Measurements from ENCODE around the gene ERI3.

Gene ERI3

GRCh38 chr1:44297695-44298400 lies 57.2 kb downstream of the ERI3 start:
- Histone ChIP-seq H3K36me3 (ENCODE audit: control insufficient read depth in 2 of 2, insufficient read depth in 2 of 2, low read length in 2 of 2) (peaks cover 20 to 34% of the 10 kb centered on the region in 2 donors), H3K4me3 (ENCODE audit: low read length in 2 of 2) (no peak overlapping the region), H3K27ac (ENCODE audit: low read length) (no peak overlapping the region), H3K9me3 (ENCODE audit: control insufficient read depth in 2 of 2, low read length in 2 of 2) (no peaks in the 10 kb centered on the region), H3K27me3 (ENCODE audit: control insufficient read depth in 1 of 2, insufficient read depth in 2 of 2, low read length in 2 of 2) (no peaks in the 10 kb centered on the region), H3K4me1 (ENCODE audit: control insufficient read depth, insufficient read depth, low read length) (peaks cover 7% of the 10 kb centered on the region), H3K9ac (ENCODE audit: low read length in 2 of 2) (no peak overlapping the region)

GRCh38 chr1:44296806-44297205 lies 58.3 kb downstream of the ERI3 start:
- H3K4me1 ChIP-seq (ENCODE audit: control insufficient read depth, insufficient read depth, low read length), result peaks cover 7% of the 10 kb centered on the region
- no peak overlapping the region for H3K27ac ChIP-seq (ENCODE audit: low read length)
- H3K9ac ChIP-seq (ENCODE audit: low read length in 2 of 2), result no peak overlapping the region
- peaks cover 16 to 28% of the 10 kb centered on the region in 2 donors for H3K36me3 ChIP-seq (ENCODE audit: control insufficient read depth in 2 of 2, insufficient read depth in 2 of 2, low read length in 2 of 2)
- no peak overlapping the region for H3K4me3 ChIP-seq (ENCODE audit: low read length in 2 of 2)
- no peaks in the 10 kb centered on the region for H3K9me3 ChIP-seq (ENCODE audit: control insufficient read depth in 2 of 2, low read length in 2 of 2)
- H3K27me3 ChIP-seq (ENCODE audit: control insufficient read depth in 1 of 2, insufficient read depth in 2 of 2, low read length in 2 of 2), result no peaks in the 10 kb centered on the region

- no peaks in the 10 kb centered on the region for H3K9me3 ChIP-seq (ENCODE audit: control insufficient read depth in 2 of 2, low read length in 2 of 2)
- no peak overlapping the region for H3K27ac ChIP-seq (ENCODE audit: low read length)
- H3K4me3 ChIP-seq (ENCODE audit: low read length in 2 of 2), result no peak overlapping the region
- H3K27me3 ChIP-seq (ENCODE audit: control insufficient read depth in 1 of 2, insufficient read depth in 2 of 2, low read length in 2 of 2), result no peaks in the 10 kb centered on the region
- peaks cover 7% of the 10 kb centered on the region for H3K4me1 ChIP-seq (ENCODE audit: control insufficient read depth, insufficient read depth, low read length)
- peaks cover 16 to 27% of the 10 kb centered on the region in 2 donors for H3K36me3 ChIP-seq (ENCODE audit: control insufficient read depth in 2 of 2, insufficient read depth in 2 of 2, low read length in 2 of 2)
- no peak overlapping the region for H3K9ac ChIP-seq (ENCODE audit: low read length in 2 of 2)
Measured at GRCh38 chr1:44296086-44296485, 59.0 kb downstream of the ERI3 start.

- Histone ChIP-seq H3K4me3 (ENCODE audit: low read length in 2 of 2) (no peak overlapping the region), H3K9ac (ENCODE audit: low read length in 2 of 2) (no peak overlapping the region), H3K27me3 (ENCODE audit: control insufficient read depth in 1 of 2, insufficient read depth in 2 of 2, low read length in 2 of 2) (no peaks in the 10 kb centered on the region), H3K9me3 (ENCODE audit: control insufficient read depth in 2 of 2, low read length in 2 of 2) (no peaks in the 10 kb centered on the region), H3K4me1 (ENCODE audit: control insufficient read depth, insufficient read depth, low read length) (peaks cover 7% of the 10 kb centered on the region), H3K36me3 (ENCODE audit: control insufficient read depth in 2 of 2, insufficient read depth in 2 of 2, low read length in 2 of 2) (peaks cover 26 to 27% of the 10 kb centered on the region in 2 donors), H3K27ac (ENCODE audit: low read length) (no peak overlapping the region)
Measured at GRCh38 chr1:44294588-44295007, 60.5 kb downstream of the ERI3 start.

GRCh38 chr1:44293761-44294315 lies 61.2 kb downstream of the ERI3 start:
- Histone ChIP-seq H3K4me3 (ENCODE audit: low read length in 2 of 2) (no peak overlapping the region), H3K9me3 (ENCODE audit: control insufficient read depth in 2 of 2, low read length in 2 of 2) (no peaks in the 10 kb centered on the region), H3K9ac (ENCODE audit: low read length in 2 of 2) (no peak overlapping the region), H3K36me3 (ENCODE audit: control insufficient read depth in 2 of 2, insufficient read depth in 2 of 2, low read length in 2 of 2) (peaks cover 28% of the 10 kb centered on the region in 2 donors), H3K27ac (ENCODE audit: low read length) (no peak overlapping the region), H3K27me3 (ENCODE audit: control insufficient read depth in 1 of 2, insufficient read depth in 2 of 2, low read length in 2 of 2) (no peaks in the 10 kb centered on the region), H3K4me1 (ENCODE audit: control insufficient read depth, insufficient read depth, low read length) (peaks cover 7% of the 10 kb centered on the region)

- Histone ChIP-seq H3K9me3 (ENCODE audit: control insufficient read depth in 2 of 2, low read length in 2 of 2) (no peaks in the 10 kb centered on the region), H3K9ac (ENCODE audit: low read length in 2 of 2) (no peak overlapping the region), H3K4me1 (ENCODE audit: control insufficient read depth, insufficient read depth, low read length) (peaks cover 7% of the 10 kb centered on the region), H3K27ac (ENCODE audit: low read length) (no peak overlapping the region), H3K36me3 (ENCODE audit: control insufficient read depth in 2 of 2, insufficient read depth in 2 of 2, low read length in 2 of 2) (peaks cover 27 to 30% of the 10 kb centered on the region in 2 donors), H3K27me3 (ENCODE audit: control insufficient read depth in 1 of 2, insufficient read depth in 2 of 2, low read length in 2 of 2) (no peaks in the 10 kb centered on the region), H3K4me3 (ENCODE audit: low read length in 2 of 2) (no peak overlapping the region)
Measured at GRCh38 chr1:44292651-44293050, 62.4 kb downstream of the ERI3 start.

- no peaks in the 10 kb centered on the region for H3K9me3 ChIP-seq (ENCODE audit: control insufficient read depth in 2 of 2, low read length in 2 of 2)
- H3K27ac ChIP-seq (ENCODE audit: low read length), result no peak overlapping the region
- H3K27me3 ChIP-seq (ENCODE audit: control insufficient read depth in 1 of 2, insufficient read depth in 2 of 2, low read length in 2 of 2), result no peaks in the 10 kb centered on the region
- peaks cover 7% of the 10 kb centered on the region for H3K4me1 ChIP-seq (ENCODE audit: control insufficient read depth, insufficient read depth, low read length)
- H3K9ac ChIP-seq (ENCODE audit: low read length in 2 of 2), result no peak overlapping the region
- H3K36me3 ChIP-seq (ENCODE audit: control insufficient read depth in 2 of 2, insufficient read depth in 2 of 2, low read length in 2 of 2), result peaks cover 24 to 25% of the 10 kb centered on the region in 2 donors
- H3K4me3 ChIP-seq (ENCODE audit: low read length in 2 of 2), result no peak overlapping the region
Measured at GRCh38 chr1:44290250-44291094, 64.6 kb downstream of the ERI3 start.

- no peak overlapping the region for H3K27ac ChIP-seq (ENCODE audit: low read length)
- H3K4me3 ChIP-seq (ENCODE audit: low read length in 2 of 2), result no peak overlapping the region
- peaks cover 22 to 26% of the 10 kb centered on the region in 2 donors for H3K36me3 ChIP-seq (ENCODE audit: control insufficient read depth in 2 of 2, insufficient read depth in 2 of 2, low read length in 2 of 2)
- no peaks in the 10 kb centered on the region for H3K9me3 ChIP-seq (ENCODE audit: control insufficient read depth in 2 of 2, low read length in 2 of 2)
- no peaks in the 10 kb centered on the region for H3K27me3 ChIP-seq (ENCODE audit: control insufficient read depth in 1 of 2, insufficient read depth in 2 of 2, low read length in 2 of 2)
- peaks cover 7% of the 10 kb centered on the region for H3K4me1 ChIP-seq (ENCODE audit: control insufficient read depth, insufficient read depth, low read length)
- H3K9ac ChIP-seq (ENCODE audit: low read length in 2 of 2), result no peak overlapping the region
Measured at GRCh38 chr1:44289530-44289929, 65.5 kb downstream of the ERI3 start.

GRCh38 chr1:44288883-44289282 lies 66.2 kb downstream of the ERI3 start:
- no peak overlapping the region for H3K9ac ChIP-seq (ENCODE audit: low read length in 2 of 2)
- no peaks in the 10 kb centered on the region for H3K9me3 ChIP-seq (ENCODE audit: control insufficient read depth in 2 of 2, low read length in 2 of 2)
- no peak overlapping the region for H3K4me3 ChIP-seq (ENCODE audit: low read length in 2 of 2)
- peaks cover 27 to 32% of the 10 kb centered on the region in 2 donors for H3K36me3 ChIP-seq (ENCODE audit: control insufficient read depth in 2 of 2, insufficient read depth in 2 of 2, low read length in 2 of 2)
- H3K27me3 ChIP-seq (ENCODE audit: control insufficient read depth in 1 of 2, insufficient read depth in 2 of 2, low read length in 2 of 2), result no peaks in the 10 kb centered on the region
- peaks cover 4% of the 10 kb centered on the region for H3K4me1 ChIP-seq (ENCODE audit: control insufficient read depth, insufficient read depth, low read length)
- H3K27ac ChIP-seq (ENCODE audit: low read length), result no peak overlapping the region

- no peak overlapping the region for H3K9ac ChIP-seq (ENCODE audit: low read length in 2 of 2)
- no peaks in the 10 kb centered on the region for H3K9me3 ChIP-seq (ENCODE audit: control insufficient read depth in 2 of 2, low read length in 2 of 2)
- H3K4me1 ChIP-seq (ENCODE audit: control insufficient read depth, insufficient read depth, low read length), result no peaks in the 10 kb centered on the region
- H3K27me3 ChIP-seq (ENCODE audit: control insufficient read depth in 1 of 2, insufficient read depth in 2 of 2, low read length in 2 of 2), result no peaks in the 10 kb centered on the region
- H3K27ac ChIP-seq (ENCODE audit: low read length), result no peak overlapping the region
- peaks cover 32 to 50% of the 10 kb centered on the region in 2 donors for H3K36me3 ChIP-seq (ENCODE audit: control insufficient read depth in 2 of 2, insufficient read depth in 2 of 2, low read length in 2 of 2)
- no peak overlapping the region for H3K4me3 ChIP-seq (ENCODE audit: low read length in 2 of 2)
Measured at GRCh38 chr1:44284184-44284583, 70.9 kb downstream of the ERI3 start.
